HG02970 (cell line): Measurements from ENCODE around the gene CYSLTR2.

Experiments used
- ATAC-seq: cut with Tn5 transposase; IDR thresholded peaks from one replicate; pipeline ENCODE4 v1.9.1; 2021; ENCODE audit warnings: mild to moderate bottlenecking, moderate library complexity, moderate number of reproducible peaks; ENCODE audit not compliant: unreplicated experiment, low FRiP score

The CYSLTR2 gene

GRCh38 chr13:48733739-48734335 is 80.1 kb downstream of the CYSLTR2 start:
- no peak for ATAC-seq

GRCh38 chr13:48735571-48735970 is 81.8 kb downstream of the CYSLTR2 start:
- ATAC-seq: no peak

GRCh38 chr13:48737689-48738088 is 84.0 kb downstream of the CYSLTR2 start:
- no peak for ATAC-seq

- no peak for ATAC-seq
Observed at GRCh38 chr13:48738311-48738710, 84.6 kb downstream of the CYSLTR2 start.

GRCh38 chr13:48739386-48739964 is 85.7 kb downstream of the CYSLTR2 start:
- ATAC-seq: no peak

- ATAC-seq: no peak
Observed at GRCh38 chr13:48741377-48741776, 87.6 kb downstream of the CYSLTR2 start.

- ATAC-seq: no peak
Observed at GRCh38 chr13:48746821-48747220, 93.1 kb downstream of the CYSLTR2 start.

GRCh38 chr13:48748681-48749080 is 95.0 kb downstream of the CYSLTR2 start:
- ATAC-seq: no peak

GRCh38 chr13:48749144-48749543 is 95.4 kb downstream of the CYSLTR2 start:
- ATAC-seq: no peak

- ATAC-seq: peak; percentile 82
Observed at GRCh38 chr13:48749699-48750473, 96.2 kb downstream of the CYSLTR2 start.

- ATAC-seq: no peak
Observed at GRCh38 chr13:48750588-48751383, 97.1 kb downstream of the CYSLTR2 start.

- no peak for ATAC-seq
Observed at GRCh38 chr13:48760626-48761025, 106.9 kb downstream of the CYSLTR2 start.
